K562 (cell line): ENCODE measurements around the gene LY6G5B. TPM values are rescaled to one million over a fixed set of nuclear protein-coding genes. Genes with fewer than 3 reads are reported as not detected.

ENCODE experiments used
- ELF1 ChIP-seq: fragments of 200-800 bp; sonication (Bioruptor generic); IDR thresholded peaks from 2 replicates; pipeline ENCODE4 v1.6.1; 2016; ENCODE audit warnings: missing genetic modification characterization, missing compliant biosample characterization
- FOXJ3 ChIP-seq: sonication (generic); formaldehyde crosslinking; IDR thresholded peaks from 2 replicates; pipeline ENCODE4 v1.4.0; 2020; ENCODE audit warnings: mild to moderate bottlenecking, missing genetic modification reagents
- FOXP1 ChIP-seq: sonication (generic); formaldehyde crosslinking; IDR thresholded peaks from 2 replicates; pipeline ENCODE4 v1.8.0; 2022; ENCODE audit warnings: mild to moderate bottlenecking, missing genetic modification reagents
- GATAD2B ChIP-seq: fragments of 450-650 bp; IDR thresholded peaks from 2 replicates; pipeline ENCODE4 v1.6.1; 2017; ENCODE audit warnings: mild to moderate bottlenecking, borderline replicate concordance
- JUND ChIP-seq, 2 experiments: IDR thresholded peaks; 2 replicates in 1 of 2; 3 replicates in 1 of 2; pipeline ENCODE4 v1.6.1; 2011; ENCODE audit warnings: borderline replicate concordance in 2 of 2, low read depth in 2 of 2, low read length in 2 of 2, improper control_type of control experiment in 1 of 2, missing biosample characterization in 1 of 2, missing genetic modification characterization in 1 of 2, missing genetic modification reagents in 1 of 2
- NONO ChIP-seq, 2 experiments: fragments of 200-400 bp in 1 of 2; fragments of 450-650 bp in 1 of 2; formaldehyde crosslinking in 1 of 2; IDR thresholded peaks; 2 replicates each; pipeline ENCODE4 v1.6.1; 2017; ENCODE audit warnings: low read depth in 2 of 2, mild to moderate bottlenecking in 2 of 2, moderate library complexity in 2 of 2, low read length in 1 of 2
- PCBP2 ChIP-seq: fragments of 200-400 bp; formaldehyde crosslinking; IDR thresholded peaks from 2 replicates; pipeline ENCODE4 v1.6.1; 2018; ENCODE audit warnings: low read length, low read depth, mild to moderate bottlenecking, moderate library complexity; ENCODE audit not compliant: poor library complexity, severe bottlenecking
- TCF7 ChIP-seq: sonication (generic); IDR thresholded peaks from 2 replicates; pipeline ENCODE4 v1.6.1; 2016; ENCODE audit warnings: antibody characterized with exemption, borderline replicate concordance
- U2AF1 ChIP-seq: fragments of 200-400 bp; formaldehyde crosslinking; optimal IDR thresholded peaks from 2 replicates; pipeline ENCODE3; 2017; ENCODE audit warnings: mild to moderate bottlenecking, low read depth, low read length, moderate library complexity
- ZC3H4 ChIP-seq: sonication (generic); formaldehyde crosslinking; IDR thresholded peaks from 2 replicates; pipeline ENCODE4 v1.9.0; 2021; ENCODE audit warnings: missing genetic modification reagents, borderline replicate concordance
- ZNF217 ChIP-seq: sonication (generic); formaldehyde crosslinking; IDR thresholded peaks from 2 replicates; pipeline ENCODE4 v1.8.0; 2022; ENCODE audit warnings: mild to moderate bottlenecking, missing genetic modification reagents
- ZNF586 ChIP-seq: fragments of 450-650 bp; formaldehyde crosslinking; conservative IDR thresholded peaks from 2 replicates; pipeline ENCODE4 v1.4.0; 2020; ENCODE audit warnings: mild to moderate bottlenecking, moderate library complexity
- polyA plus RNA-seq, 8 experiments: library from polyadenylated mRNA; depleted of rRNA in 4 of 8; stranded (reverse) in 5 of 8; unstranded in 3 of 8; fragments of >200 nt; fragmentation: Nextera tagmentation in 2 of 8; fragmentation: Illumina TruSeq in 1 of 8; extraction: Ambion mirVana in 2 of 8; extraction: Trizol in 1 of 8; gene quantifications; 2 replicates each; pipeline versions ENCODE4 v1.2.1 to v1.2.3, GENCODE V29; 2011 to 2014; ENCODE audit warnings: inconsistent platforms in 1 of 8, missing spikeins in 1 of 8
- total RNA-seq, 7 experiments: library from RNA; depleted of rRNA in 6 of 7; stranded (reverse); fragments of >200 nt in 6 of 7; fragmentation: Illumina TruSeq in 2 of 7; extraction: Trizol in 2 of 7; gene quantifications; 2 replicates each; pipeline versions ENCODE4 v1.2.1 to v1.2.3, GENCODE V29; 2011 to 2021; ENCODE audit warnings: low replicate concordance in 1 of 7
- TF ChIP-seq, protein P1 (sequence below): fragments of 150-350 bp; conservative IDR thresholded peaks from 2 replicates; pipeline ENCODE4 v1.6.1; 2014; ENCODE audit warnings: low read length
- TF ChIP-seq, protein P2 (sequence below): sonication (generic); formaldehyde crosslinking; IDR thresholded peaks from 2 replicates; pipeline ENCODE4 v1.8.1; 2022; ENCODE audit warnings: missing genetic modification reagents
- TF ChIP-seq, protein P3 (sequence below), 2 experiments: fragments of 450-650 bp; IDR thresholded peaks; 2 replicates each; pipeline ENCODE4 v1.6.1; 2018; ENCODE audit warnings: mild to moderate bottlenecking in 2 of 2, low read depth in 1 of 2; ENCODE audit not compliant: partially characterized antibody in 2 of 2
- TF ChIP-seq, protein P4 (sequence below): sonication (generic); formaldehyde crosslinking; IDR thresholded peaks from 2 replicates; pipeline ENCODE4 v1.8.0; 2022; ENCODE audit warnings: missing genetic modification reagents, mild to moderate bottlenecking, borderline replicate concordance

The LY6G5B gene
- total and polyA plus RNA-seq, 9 of the 15 experiments (the other 6 are each of a cell fraction or from before 2014, with no cell fraction given) = 6.0 to 27.0 (median 7.5) TPM

DNA sequence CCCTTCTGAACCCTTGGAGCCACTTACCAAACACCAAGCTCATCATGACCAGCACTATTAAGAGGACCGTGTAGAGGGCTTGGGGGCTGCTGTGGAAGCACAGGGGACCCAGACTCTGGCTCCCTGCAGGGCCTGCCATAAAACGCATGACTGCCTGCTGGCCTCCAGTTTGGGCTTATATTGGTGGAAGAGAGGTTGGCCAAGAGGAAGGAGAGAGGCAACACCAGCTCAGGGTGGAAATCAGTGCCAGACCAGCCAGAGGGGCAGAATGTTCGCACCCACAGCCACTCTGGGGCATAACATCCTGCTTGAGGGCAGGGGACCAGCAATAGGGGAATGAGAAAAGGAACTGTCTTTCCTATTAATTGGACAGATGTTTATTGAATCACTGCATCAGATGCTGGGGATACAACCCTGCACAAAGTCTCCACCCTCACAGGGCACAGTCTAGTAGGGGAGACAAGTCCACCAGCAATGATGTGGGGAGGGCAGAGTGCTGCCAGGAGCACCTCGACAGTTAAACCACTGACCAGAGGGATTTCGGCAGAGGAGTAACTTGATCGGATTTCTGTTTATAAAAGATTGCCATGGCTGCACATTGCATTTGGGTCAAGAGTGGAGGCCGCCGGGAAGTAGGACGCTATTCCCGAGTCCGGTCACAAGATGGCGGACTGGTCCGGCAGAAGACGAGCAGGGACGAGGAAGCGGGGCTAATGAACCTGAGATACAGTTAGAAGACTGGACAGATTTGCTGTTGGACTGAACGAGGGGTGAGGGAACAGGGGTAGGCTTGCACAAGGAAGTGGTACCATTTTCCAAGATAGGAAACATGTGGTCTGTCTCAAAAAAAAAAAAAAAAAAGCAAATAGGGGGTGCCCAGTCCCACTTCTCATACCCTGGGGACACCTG lies 10.7 kb downstream of the LY6G5B start, which contains the start of gene LY6G5C (continued):
- TF ChIP-seq JUND (IDR thresholded peaks at IDR 0.05; ENCODE audit: borderline replicate concordance, low read depth, low read length) = peak; percentile 71
- no peak; the same call in 2 of the 3 replicates for TF ChIP-seq JUND (tag; IDR thresholded peaks at IDR 0.05; ENCODE audit: borderline replicate concordance, low read depth, low read length)
- TF ChIP-seq ZNF586 (CRISPR knock-in tag) = no peak
- 0 out of 4 replicates have a peak, but pooled peaks of 1 of the 2 experiments have one; percentile 11 for TF ChIP-seq NONO (IDR thresholded peaks at IDR 0.05; ENCODE audit: low read depth in 2 of 2, low read length in 1 of 2)
- no peak for TF ChIP-seq ZNF217 (CRISPR knock-in tag)
- no peak for TF ChIP-seq ZC3H4
- TF ChIP-seq, protein P1, sequence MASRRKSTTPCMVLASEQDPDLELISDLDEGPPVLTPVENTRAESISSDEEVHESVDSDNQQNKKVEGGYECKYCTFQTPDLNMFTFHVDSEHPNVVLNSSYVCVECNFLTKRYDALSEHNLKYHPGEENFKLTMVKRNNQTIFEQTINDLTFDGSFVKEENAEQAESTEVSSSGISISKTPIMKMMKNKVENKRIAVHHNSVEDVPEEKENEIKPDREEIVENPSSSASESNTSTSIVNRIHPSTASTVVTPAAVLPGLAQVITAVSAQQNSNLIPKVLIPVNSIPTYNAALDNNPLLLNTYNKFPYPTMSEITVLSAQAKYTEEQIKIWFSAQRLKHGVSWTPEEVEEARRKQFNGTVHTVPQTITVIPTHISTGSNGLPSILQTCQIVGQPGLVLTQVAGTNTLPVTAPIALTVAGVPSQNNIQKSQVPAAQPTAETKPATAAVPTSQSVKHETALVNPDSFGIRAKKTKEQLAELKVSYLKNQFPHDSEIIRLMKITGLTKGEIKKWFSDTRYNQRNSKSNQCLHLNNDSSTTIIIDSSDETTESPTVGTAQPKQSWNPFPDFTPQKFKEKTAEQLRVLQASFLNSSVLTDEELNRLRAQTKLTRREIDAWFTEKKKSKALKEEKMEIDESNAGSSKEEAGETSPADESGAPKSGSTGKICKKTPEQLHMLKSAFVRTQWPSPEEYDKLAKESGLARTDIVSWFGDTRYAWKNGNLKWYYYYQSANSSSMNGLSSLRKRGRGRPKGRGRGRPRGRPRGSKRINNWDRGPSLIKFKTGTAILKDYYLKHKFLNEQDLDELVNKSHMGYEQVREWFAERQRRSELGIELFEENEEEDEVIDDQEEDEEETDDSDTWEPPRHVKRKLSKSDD = no peak
- TF ChIP-seq, protein P2, sequence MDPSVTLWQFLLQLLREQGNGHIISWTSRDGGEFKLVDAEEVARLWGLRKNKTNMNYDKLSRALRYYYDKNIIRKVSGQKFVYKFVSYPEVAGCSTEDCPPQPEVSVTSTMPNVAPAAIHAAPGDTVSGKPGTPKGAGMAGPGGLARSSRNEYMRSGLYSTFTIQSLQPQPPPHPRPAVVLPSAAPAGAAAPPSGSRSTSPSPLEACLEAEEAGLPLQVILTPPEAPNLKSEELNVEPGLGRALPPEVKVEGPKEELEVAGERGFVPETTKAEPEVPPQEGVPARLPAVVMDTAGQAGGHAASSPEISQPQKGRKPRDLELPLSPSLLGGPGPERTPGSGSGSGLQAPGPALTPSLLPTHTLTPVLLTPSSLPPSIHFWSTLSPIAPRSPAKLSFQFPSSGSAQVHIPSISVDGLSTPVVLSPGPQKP (CRISPR knock-in tag) = no peak
- TF ChIP-seq, protein P3, sequence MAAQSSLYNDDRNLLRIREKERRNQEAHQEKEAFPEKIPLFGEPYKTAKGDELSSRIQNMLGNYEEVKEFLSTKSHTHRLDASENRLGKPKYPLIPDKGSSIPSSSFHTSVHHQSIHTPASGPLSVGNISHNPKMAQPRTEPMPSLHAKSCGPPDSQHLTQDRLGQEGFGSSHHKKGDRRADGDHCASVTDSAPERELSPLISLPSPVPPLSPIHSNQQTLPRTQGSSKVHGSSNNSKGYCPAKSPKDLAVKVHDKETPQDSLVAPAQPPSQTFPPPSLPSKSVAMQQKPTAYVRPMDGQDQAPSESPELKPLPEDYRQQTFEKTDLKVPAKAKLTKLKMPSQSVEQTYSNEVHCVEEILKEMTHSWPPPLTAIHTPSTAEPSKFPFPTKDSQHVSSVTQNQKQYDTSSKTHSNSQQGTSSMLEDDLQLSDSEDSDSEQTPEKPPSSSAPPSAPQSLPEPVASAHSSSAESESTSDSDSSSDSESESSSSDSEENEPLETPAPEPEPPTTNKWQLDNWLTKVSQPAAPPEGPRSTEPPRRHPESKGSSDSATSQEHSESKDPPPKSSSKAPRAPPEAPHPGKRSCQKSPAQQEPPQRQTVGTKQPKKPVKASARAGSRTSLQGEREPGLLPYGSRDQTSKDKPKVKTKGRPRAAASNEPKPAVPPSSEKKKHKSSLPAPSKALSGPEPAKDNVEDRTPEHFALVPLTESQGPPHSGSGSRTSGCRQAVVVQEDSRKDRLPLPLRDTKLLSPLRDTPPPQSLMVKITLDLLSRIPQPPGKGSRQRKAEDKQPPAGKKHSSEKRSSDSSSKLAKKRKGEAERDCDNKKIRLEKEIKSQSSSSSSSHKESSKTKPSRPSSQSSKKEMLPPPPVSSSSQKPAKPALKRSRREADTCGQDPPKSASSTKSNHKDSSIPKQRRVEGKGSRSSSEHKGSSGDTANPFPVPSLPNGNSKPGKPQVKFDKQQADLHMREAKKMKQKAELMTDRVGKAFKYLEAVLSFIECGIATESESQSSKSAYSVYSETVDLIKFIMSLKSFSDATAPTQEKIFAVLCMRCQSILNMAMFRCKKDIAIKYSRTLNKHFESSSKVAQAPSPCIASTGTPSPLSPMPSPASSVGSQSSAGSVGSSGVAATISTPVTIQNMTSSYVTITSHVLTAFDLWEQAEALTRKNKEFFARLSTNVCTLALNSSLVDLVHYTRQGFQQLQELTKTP (IDR thresholded peaks at IDR 0.05; ENCODE audit: low read depth in 1 of 2, partially characterized antibody in 2 of 2) = peak in 1 of 2 experiments; percentile 49
- TF ChIP-seq, protein P4, sequence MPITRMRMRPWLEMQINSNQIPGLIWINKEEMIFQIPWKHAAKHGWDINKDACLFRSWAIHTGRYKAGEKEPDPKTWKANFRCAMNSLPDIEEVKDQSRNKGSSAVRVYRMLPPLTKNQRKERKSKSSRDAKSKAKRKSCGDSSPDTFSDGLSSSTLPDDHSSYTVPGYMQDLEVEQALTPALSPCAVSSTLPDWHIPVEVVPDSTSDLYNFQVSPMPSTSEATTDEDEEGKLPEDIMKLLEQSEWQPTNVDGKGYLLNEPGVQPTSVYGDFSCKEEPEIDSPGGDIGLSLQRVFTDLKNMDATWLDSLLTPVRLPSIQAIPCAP (CRISPR knock-in tag) = no peak
- TF ChIP-seq FOXJ3 (CRISPR knock-in tag) = 0 out of 2 replicates have a peak, but pooled peaks have one; percentile 6
- TF ChIP-seq U2AF1 = no peak
- TF ChIP-seq GATAD2B = no peak
- TF ChIP-seq PCBP2 = no peak
- peak; percentile 66 for TF ChIP-seq ELF1 (tag)
- no peak for TF ChIP-seq FOXP1 (CRISPR knock-in tag)
- no peak for TF ChIP-seq TCF7
